Subcutaneous adipose tissue (tissue), 4 donors: ENCODE measurements around the gene NEDD1. TPM values are rescaled to one million over a fixed set of nuclear protein-coding genes. Genes with fewer than 3 reads are reported as not detected.

Experiments
- CTCF ChIP-seq: fragments of 450-650 bp; IDR thresholded peaks from one replicate; pipeline ENCODE4 v1.5.1; 2016; ENCODE audit warnings: low read depth, mild to moderate bottlenecking, control low read depth, antibody characterized with exemption, moderate library complexity
- total RNA-seq, 4 donors: library from RNA; depleted of rRNA; stranded (reverse); fragments of >200 nt; gene quantifications; one replicate each; pipeline ENCODE4 v1.1.0, GENCODE V29; 2016

The NEDD1 gene
- total RNA-seq, 4 donors from 2014 or later, result 9.2 to 20.7 (median 15.0) TPM

GRCh38 chr12:96870946-96871345 is 36.1 kb upstream of the NEDD1 start:
- TF ChIP-seq CTCF, result no peak

- no peak for TF ChIP-seq CTCF
Observed at GRCh38 chr12:96872961-96873360, 34.1 kb upstream of the NEDD1 start.

GRCh38 chr12:96874211-96874610 is 32.8 kb upstream of the NEDD1 start:
- no peak for TF ChIP-seq CTCF

- TF ChIP-seq CTCF, result no peak
Observed at GRCh38 chr12:96876966-96877365, 30.1 kb upstream of the NEDD1 start.

- TF ChIP-seq CTCF, result no peak
Observed at GRCh38 chr12:96878704-96879103, 28.4 kb upstream of the NEDD1 start.

GRCh38 chr12:96879301-96879700 is 27.8 kb upstream of the NEDD1 start:
- no peak for TF ChIP-seq CTCF

- no peak for TF ChIP-seq CTCF
Observed at GRCh38 chr12:96880220-96880619, 26.8 kb upstream of the NEDD1 start.
